HUDEP-2 (cell line): ENCODE measurements around the gene NEURL2.
"Not testable (repeated sequence)": the region's sequence is repeated elsewhere in the genome, so short reads cannot be mapped to it uniquely, and the experiment has no call there.

Experiments
- DNase-seq, 76 experiments: peaks; one replicate each; lab custom pipeline; 2025; ENCODE audit not compliant: unreplicated experiment in 76 of 76; lab: John Stamatoyannopoulos, UW

NEURL2 gene

GRCh38 chr20:45878076-45878761, 12.8 kb downstream of the NEURL2 start:
- DNase-seq = peak in 70 of 76 experiments; percentile 14 to 88 (median 58)

DNA sequence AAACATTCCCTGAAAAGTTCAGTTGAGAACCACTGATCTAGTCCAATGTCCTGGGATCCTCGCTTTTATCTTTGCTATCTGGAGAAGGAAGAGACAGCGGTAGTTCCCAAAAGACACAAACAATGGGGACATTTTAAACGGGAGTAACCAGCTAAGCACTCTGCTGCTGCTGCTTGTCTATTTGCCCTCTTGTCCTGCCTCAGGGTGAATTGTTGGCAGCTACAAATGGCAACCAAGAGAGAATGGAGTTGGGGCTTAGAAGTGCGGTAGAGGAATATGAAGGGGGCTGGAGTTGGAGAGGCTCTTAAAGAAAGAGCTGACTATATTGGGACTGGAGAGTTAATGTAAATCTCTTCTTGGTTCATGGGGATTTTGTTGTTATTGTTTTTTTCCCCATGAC, 16.4 kb downstream of the NEURL2 start:
- no peak for DNase-seq

GRCh38 chr20:45874104-45874481, 16.9 kb downstream of the NEURL2 start:
- not testable (repeated sequence) for DNase-seq

DNA sequence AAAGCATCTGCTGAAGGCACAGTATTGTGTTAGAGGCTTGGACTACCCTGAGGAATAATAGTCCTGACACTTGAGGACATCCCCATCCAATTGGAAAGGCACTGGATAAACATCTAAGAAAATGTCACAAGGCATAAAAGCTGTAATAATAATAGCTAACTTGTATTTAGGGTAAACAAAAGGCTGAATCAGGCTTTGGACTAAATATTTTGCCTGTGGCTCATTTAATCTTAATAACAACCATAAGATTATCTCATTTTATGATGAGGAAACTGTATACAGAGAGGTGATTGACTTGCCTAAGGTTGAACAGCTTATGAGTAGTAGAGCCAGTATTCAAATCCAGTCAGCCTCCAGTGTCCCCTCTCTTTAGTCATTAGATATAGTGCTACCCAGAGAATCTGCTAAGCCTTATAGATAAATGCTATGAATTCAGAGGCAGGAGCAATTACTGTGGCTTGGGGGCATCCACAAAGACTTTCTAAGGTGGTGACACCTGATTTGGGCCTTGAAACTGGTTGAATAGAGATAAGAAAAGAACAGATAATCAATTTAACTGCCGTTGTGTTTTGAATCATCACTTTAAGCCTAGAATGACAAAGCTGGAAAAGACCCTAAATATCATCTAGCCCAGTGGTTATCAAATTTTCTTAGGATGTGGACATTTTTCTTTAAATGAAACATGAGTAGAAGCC, 17.5 kb downstream of the NEURL2 start:
- DNase-seq = peak in 4 of 76 experiments; percentile 15 to 32 (median 20)

DNA sequence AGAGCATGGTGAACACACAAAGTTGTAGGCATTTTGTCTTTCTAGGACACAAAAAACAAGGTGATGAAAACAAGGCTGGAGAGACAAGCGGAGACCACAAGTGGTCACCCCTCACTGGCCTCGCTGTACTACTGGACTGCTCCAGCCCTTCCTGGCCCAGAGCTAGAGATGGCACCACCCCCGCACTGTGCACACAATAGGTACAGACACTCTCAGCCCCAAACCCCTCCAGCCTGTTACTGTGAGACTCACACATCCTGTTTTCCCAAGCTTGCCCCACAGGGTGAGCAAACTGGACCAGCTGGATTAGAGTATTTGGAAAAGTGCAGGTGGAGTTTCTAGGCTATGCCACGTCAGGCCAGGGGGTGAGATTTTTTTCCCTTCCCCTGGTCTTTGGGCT, 18.4 kb downstream of the NEURL2 start:
- no peak for DNase-seq

GRCh38 chr20:45867819-45868176, 23.2 kb downstream of the NEURL2 start:
- no peak for DNase-seq

- DNase-seq = no peak
Observed at GRCh38 chr20:45867136-45867818, 23.7 kb downstream of the NEURL2 start.

DNA sequence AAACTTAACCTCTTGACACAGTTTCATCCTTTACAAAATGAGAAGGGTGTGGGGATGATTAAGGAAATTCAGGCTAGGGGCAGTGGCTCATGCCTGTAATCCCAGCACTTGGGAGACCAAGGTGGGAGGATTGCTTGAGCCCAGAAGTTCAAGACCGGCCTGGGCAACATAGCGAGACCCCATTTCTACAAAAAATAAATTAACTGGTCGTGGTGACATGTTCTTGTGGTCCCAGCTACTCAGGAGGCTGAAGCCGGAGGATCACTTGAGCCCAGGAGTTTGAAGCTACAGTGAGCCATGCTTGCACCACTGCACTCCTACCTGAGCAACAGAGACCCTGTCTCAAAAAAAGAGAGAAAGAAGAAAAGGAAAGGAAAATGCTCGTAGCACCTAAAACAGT, 24.6 kb downstream of the NEURL2 start:
- DNase-seq = no peak

GRCh38 chr20:45863543-45864470, 27.2 kb downstream of the NEURL2 start:
- DNase-seq = peak in 1 of 76 experiments; percentile 1

DNA sequence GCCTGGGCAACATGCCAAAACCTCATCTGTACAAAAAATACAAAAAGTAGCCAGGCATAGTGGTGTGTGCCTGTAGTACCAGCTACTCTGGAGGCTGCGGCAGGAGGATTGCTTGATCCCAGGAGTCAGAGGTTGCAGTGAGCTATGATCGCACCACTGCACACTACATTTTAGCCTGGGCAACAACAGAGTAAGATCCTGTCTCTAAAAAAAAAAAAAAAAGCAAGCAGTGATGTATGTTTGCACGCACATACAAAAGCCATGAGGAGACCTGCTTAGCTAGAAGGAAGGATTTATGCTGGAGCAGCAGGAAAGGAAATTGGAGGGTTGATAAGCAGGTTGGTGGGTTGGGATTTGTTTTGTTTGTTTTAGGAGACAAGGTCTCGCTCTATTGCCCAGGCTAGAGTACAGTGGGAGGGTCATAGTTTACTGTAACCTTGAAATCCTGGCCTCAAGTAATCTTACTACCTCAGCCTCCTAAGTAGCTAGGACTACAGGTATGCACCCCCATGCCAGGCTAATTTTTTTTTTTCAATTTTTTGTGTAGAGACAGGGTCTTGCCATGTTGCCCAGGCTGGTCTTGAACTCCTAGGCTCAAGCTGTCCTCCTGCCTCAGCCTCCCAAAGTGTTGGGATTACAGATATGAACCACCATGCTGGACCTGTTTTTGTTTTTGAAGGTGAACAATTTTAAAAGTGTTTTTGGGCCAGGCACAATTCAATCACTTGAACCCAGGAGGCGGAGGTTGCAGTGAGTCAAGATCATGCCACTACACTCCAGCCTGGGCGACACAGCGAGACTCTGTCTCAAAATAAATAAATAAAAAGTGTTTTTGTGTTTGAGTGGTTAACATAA, 29.6 kb downstream of the NEURL2 start:
- DNase-seq = peak in 27 of 76 experiments; percentile 4 to 63 (median 33)

DNA sequence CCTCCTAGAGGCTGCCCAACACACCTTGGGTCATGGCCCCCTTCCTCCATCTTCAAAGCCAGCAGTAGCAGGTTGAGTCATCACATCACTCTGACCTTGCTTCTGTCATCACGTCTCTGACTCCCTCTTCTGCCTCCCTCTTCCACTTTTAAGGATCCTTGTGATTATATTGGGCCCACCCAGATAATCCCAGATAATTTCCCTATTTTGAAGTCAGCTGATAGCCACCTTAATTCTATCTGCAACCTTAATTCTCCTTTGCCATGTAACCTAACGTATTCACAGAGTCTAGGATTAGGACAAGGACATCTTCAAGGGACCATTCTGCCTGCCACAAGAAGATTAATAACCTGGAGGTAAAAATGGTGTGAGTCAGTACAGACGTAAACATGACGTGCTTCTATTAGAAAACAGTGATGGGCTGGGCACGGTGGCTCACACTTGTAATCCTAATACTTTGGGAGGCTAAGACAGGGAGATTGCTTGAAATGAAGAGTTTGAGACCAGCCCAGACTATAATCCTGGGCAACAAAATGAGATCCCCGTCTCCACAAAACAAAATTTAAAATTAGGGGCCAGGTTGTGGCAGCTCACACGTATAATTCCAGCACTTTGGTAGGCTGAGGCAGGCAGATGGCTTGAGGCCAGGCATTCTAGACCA, 30.3 kb downstream of the NEURL2 start:
- DNase-seq = peak in 13 of 76 experiments; percentile 5 to 55 (median 24)

- DNase-seq = no peak
Observed at GRCh38 chr20:45859916-45860315, 31.1 kb downstream of the NEURL2 start.

GRCh38 chr20:45857882-45858216, 33.2 kb downstream of the NEURL2 start:
- DNase-seq = peak in 51 of 76 experiments; percentile 13 to 78 (median 58)

DNA sequence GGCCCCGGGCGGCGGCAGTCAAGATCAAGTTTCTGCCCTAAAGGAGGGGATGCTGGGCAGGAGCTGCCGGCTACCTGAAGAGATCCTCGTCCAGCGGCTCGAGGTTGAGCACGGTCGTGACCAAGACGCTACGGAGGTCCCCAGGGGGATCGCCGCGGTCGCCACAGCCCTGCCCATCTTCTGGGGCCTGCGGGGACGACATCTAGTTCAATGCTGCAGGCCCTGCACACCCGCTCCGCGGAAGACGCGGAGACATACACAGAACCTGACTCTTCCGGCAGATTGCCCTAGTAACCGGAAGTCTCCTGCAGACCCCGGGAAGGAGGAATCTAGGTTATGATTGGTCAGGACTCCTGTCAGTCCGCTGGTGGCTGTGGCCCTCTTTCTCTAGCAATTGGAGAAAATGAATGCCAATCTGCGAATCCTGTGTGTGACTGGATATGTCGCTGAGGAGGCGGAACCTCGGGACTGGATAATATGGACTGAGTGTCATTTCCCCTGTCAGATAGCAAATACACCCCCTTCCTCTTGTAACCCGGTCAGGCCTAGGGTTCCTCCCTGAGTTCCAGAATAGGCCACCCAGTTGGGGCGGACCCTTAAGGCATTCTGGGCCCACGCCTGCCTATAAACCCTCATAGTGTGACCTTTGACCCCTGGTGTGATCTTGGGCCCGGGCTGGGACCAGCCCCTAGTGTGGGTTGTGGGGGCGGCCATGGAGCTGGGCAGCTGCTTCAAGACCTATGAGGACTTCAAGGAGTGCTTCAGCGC, 33.7 kb downstream of the NEURL2 start, which contains the start of the genes ACOT8 and ZSWIM3:
Gene ACOT8, minus strand, starts transcription at position 279 of the 768 bp plus-strand sequence. Its CDS starts 77 bp downstream, at position 202.
Gene ZSWIM3, plus strand, starts transcription at position 501 of the 768 bp plus-strand sequence. Its CDS starts 212 bp downstream, at position 713.
- DNase-seq = peak; percentile 33 to 100 (median 98)

GRCh38 chr20:45853484-45853883, 37.5 kb downstream of the NEURL2 start:
- no peak for DNase-seq

DNA sequence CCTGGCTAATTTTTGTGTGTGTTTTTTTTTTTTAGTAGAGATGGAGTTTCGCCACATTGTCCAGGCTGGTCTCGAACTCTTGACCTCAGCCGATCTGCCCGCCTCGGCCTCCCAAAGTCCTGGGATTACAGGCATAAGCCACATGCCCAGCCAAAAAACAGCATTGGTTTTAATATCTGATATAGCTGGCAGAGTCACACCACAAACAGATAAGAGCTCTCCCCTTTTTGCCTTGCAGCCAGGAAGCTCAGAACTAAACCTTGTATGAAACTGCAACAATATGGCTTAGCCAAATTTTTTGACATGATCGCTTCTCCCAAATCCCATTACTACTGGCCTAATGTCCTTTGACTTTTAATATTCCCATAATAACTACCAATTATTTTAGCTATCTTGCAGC, 38.7 kb downstream of the NEURL2 start:
- peak in 18 of 76 experiments; percentile 7 to 42 (median 26) for DNase-seq

DNA sequence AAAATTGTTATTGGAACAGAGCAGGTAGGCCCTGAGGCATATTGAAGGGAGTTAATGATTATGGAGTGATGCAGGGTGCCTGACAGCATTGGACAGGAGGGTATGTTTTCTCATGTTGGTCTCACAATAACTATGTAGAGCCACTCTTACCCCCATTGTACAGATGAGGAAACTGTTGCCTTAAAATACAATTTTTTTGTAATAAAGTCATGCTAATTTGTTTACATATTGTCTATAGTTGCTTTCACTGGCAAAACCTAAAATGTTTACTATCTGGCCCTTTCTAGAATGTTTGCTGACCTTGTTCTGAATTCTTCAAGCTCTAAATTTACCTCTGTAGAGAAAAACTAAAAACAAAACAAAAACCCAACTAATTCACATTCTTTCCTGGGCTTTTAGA, 39.5 kb downstream of the NEURL2 start:
- DNase-seq = no peak

- DNase-seq = peak in 69 of 76 experiments; percentile 7 to 78 (median 49)
Observed at GRCh38 chr20:45850926-45851325, 40.1 kb downstream of the NEURL2 start.
